ENCODE measurements around the gene STK32B. TPM values are rescaled to one million over a fixed set of nuclear protein-coding genes. Genes with fewer than 3 reads are reported as not detected.
A peak's percentile ranks its signal among the peaks of the same experiment; 100 is the strongest.

The STK32B gene
- total RNA-seq, 2 experiments from 2014 or later, result not detected

GRCh38 chr4:5138389-5138788, 87.1 kb downstream of the STK32B start:
- CTCF ChIA-PET, result no interaction called here
- Mint-ChIP-seq H3K4me1 (ENCODE audit: low read depth) (no peaks in the 10 kb centered on the region), H3K27me3 (no peaks in the 10 kb centered on the region), H3K36me3 (ENCODE audit: low read depth) (no peaks in the 10 kb centered on the region), H3K9me3 (no peaks in the 10 kb centered on the region), H3K27ac (no peak overlapping the region), H3K4me3 (no peak overlapping the region)
- no peak for DNase-seq
- POLR2A ChIA-PET, result no interaction called here
- no peak for ATAC-seq
- intact Hi-C loops (cut with micrococcal nuclease), result no loop called here
- TF ChIP-seq CTCF (IDR thresholded peaks at IDR 0.05), result no peak

GRCh38 chr4:5139141-5139540, 87.9 kb downstream of the STK32B start:
- Mint-ChIP-seq H3K4me3 (no peak overlapping the region), H3K27ac (no peak overlapping the region), H3K4me1 (ENCODE audit: low read depth) (no peaks in the 10 kb centered on the region), H3K36me3 (ENCODE audit: low read depth) (no peaks in the 10 kb centered on the region), H3K9me3 (no peaks in the 10 kb centered on the region), H3K27me3 (no peaks in the 10 kb centered on the region)
- no peak for TF ChIP-seq CTCF (IDR thresholded peaks at IDR 0.05)
- CTCF ChIA-PET, result no interaction called here
- intact Hi-C loops (cut with micrococcal nuclease), result no loop called here
- POLR2A ChIA-PET, result no interaction called here
- DNase-seq (no peak), ATAC-seq (no peak)

GRCh38 chr4:5141802-5142201, 90.5 kb downstream of the STK32B start:
- DNase-seq, result no peak
- intact Hi-C loops (cut with micrococcal nuclease), result no loop called here
- no peak overlapping the region for H3K4me3 Mint-ChIP-seq
- CTCF ChIA-PET, result no interaction called here
- TF ChIP-seq CTCF (IDR thresholded peaks at IDR 0.05), result no peak
- ATAC-seq, result no peak
- POLR2A ChIA-PET, result no interaction called here
- H3K36me3 Mint-ChIP-seq (ENCODE audit: low read depth), result no peaks in the 10 kb centered on the region
- no peaks in the 10 kb centered on the region for H3K9me3 Mint-ChIP-seq
- H3K27ac Mint-ChIP-seq, result no peak overlapping the region
- H3K27me3 Mint-ChIP-seq, result no peaks in the 10 kb centered on the region
- H3K4me1 Mint-ChIP-seq (ENCODE audit: low read depth), result no peaks in the 10 kb centered on the region

GRCh38 chr4:5142726-5143125, 91.4 kb downstream of the STK32B start:
- DNase-seq (peak; percentile 4), ATAC-seq (no peak)
- Mint-ChIP-seq H3K4me1 (ENCODE audit: low read depth) (no peaks in the 10 kb centered on the region), H3K9me3 (no peaks in the 10 kb centered on the region), H3K27ac (no peak overlapping the region), H3K4me3 (no peak overlapping the region), H3K36me3 (ENCODE audit: low read depth) (no peaks in the 10 kb centered on the region), H3K27me3 (no peaks in the 10 kb centered on the region)
- ChIA-PET CTCF (no interaction called here), POLR2A (no interaction called here)
- intact Hi-C loops (cut with micrococcal nuclease), result no loop called here
- no peak for TF ChIP-seq CTCF (IDR thresholded peaks at IDR 0.05)

GRCh38 chr4:5143306-5143861, 92.1 kb downstream of the STK32B start:
- intact Hi-C loops (cut with micrococcal nuclease), result no loop called here
- Mint-ChIP-seq H3K9me3 (no peaks in the 10 kb centered on the region), H3K4me1 (ENCODE audit: low read depth) (no peaks in the 10 kb centered on the region), H3K27me3 (no peaks in the 10 kb centered on the region), H3K27ac (no peak overlapping the region), H3K4me3 (no peak overlapping the region), H3K36me3 (ENCODE audit: low read depth) (no peaks in the 10 kb centered on the region)
- CTCF ChIA-PET, result no interaction called here
- DNase-seq, result no peak
- POLR2A ChIA-PET, result no interaction called here
- no peak for ATAC-seq
- no peak for TF ChIP-seq CTCF (IDR thresholded peaks at IDR 0.05)

All from activated CD8-positive, alpha-beta T cell treated with anti-CD3 and anti-CD28 coated beads for 36 hours (primary cell).